Brain microvascular endothelial cell (primary cell): ENCODE results near the gene SLC35G1.

ENCODE experiments used
- DNase-seq: peaks from one replicate; pipeline ENCODE4 v3.0.0-alpha.2; 2020
- H3K27ac ChIP-seq: fragments of 250-450 bp; sonication (Bioruptor Pico); 2 replicates; pipeline ENCODE4 v1.5.1; 2020; ENCODE audit warnings: mild to moderate bottlenecking, moderate library complexity
- H3K27me3 ChIP-seq: fragments of 250-450 bp; sonication (Bioruptor Pico); replicated peaks from 2 replicates; pipeline ENCODE4 v1.5.1; 2020; ENCODE audit warnings: mild to moderate bottlenecking
- H3K36me3 ChIP-seq: fragments of 250-450 bp; sonication (Bioruptor Pico); replicated peaks from 2 replicates; pipeline ENCODE4 v1.5.1; 2020; ENCODE audit warnings: mild to moderate bottlenecking
- H3K4me3 ChIP-seq: 2 replicates; pipeline ENCODE4 v1.5.1; 2011; ENCODE audit warnings: low read depth, mild to moderate bottlenecking, control low read depth, low read length, moderate library complexity
- in situ Hi-C: cut with HindIII; loops from 2 replicates; pipeline ENCODE4 v1.10.0; 2017; ENCODE audit warnings: low sequenced_read_pairs, low pct_ligation_motif_present
- TF ChIP-seq, protein P1 (sequence below): IDR thresholded peaks from 2 replicates; pipeline ENCODE4 v1.5.1; 2011; ENCODE audit warnings: low read depth, mild to moderate bottlenecking, moderate library complexity, low read length, control low read depth, inconsistent platforms; ENCODE audit errors: missing control alignments

SLC35G1 gene

DNA sequence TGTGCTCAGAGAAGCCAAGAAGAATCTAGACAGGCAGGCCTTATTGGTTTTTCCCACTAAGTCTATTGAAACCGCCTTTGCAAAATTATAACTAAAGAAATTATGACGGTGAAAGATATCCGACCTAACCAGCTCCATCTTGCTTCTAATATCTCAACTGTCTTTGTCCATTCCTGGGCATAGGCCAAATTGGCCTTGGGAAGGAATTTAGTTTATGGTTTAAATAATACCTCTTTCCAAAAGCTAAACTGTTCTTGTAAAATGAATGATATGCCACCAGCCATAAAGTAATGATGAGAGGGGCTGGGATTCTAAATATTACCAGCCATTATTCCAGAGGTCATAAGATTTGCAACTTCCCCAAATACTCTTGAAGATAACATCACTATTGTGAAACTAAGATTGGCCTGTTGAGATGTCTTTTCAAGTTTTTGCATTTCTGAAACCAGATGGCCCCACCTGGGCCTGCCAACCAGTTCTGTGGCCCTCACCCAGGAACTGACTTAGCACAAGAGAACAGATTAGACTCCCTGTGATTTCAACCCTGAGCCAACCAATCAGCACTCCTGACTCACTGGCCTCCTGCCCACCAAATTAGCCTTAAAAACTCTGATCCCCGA is 41.2 kb upstream of the SLC35G1 start:
- TF ChIP-seq, protein P1, sequence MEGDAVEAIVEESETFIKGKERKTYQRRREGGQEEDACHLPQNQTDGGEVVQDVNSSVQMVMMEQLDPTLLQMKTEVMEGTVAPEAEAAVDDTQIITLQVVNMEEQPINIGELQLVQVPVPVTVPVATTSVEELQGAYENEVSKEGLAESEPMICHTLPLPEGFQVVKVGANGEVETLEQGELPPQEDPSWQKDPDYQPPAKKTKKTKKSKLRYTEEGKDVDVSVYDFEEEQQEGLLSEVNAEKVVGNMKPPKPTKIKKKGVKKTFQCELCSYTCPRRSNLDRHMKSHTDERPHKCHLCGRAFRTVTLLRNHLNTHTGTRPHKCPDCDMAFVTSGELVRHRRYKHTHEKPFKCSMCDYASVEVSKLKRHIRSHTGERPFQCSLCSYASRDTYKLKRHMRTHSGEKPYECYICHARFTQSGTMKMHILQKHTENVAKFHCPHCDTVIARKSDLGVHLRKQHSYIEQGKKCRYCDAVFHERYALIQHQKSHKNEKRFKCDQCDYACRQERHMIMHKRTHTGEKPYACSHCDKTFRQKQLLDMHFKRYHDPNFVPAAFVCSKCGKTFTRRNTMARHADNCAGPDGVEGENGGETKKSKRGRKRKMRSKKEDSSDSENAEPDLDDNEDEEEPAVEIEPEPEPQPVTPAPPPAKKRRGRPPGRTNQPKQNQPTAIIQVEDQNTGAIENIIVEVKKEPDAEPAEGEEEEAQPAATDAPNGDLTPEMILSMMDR: no peak
- Histone ChIP-seq H3K27me3 (peaks cover 2% of the 10 kb centered on the region), H3K27ac (no peak overlapping the region), H3K36me3 (no peaks in the 10 kb centered on the region), H3K4me3 (no peak overlapping the region)
- in situ Hi-C loops: no loop called here
- DNase-seq: no peak

DNA sequence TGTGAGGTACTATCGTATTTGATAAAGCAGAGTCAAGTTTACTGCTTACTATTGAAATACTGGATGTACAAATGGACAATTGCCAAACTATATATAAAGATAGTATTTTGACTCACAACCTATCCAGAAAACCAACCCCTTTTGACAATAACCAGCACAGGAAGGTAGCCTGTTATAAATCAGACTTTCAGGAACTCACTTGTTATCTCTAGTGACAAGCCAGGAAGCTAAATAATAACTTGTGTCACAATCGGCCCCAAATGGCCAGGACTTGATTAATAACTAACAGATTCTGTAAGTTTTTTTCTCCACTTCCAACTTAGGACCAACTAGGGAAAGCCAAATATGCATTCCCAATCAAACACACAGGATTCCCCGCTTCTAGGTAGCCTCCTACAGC is 38.8 kb upstream of the SLC35G1 start:
- in situ Hi-C loops: no loop called here
- H3K36me3 ChIP-seq: no peaks in the 10 kb centered on the region
- TF ChIP-seq, protein P1: no peak
- H3K27me3 ChIP-seq: no peaks in the 10 kb centered on the region
- no peak overlapping the region for H3K27ac ChIP-seq
- DNase-seq: no peak
- H3K4me3 ChIP-seq: no peak overlapping the region

- Histone ChIP-seq H3K4me3 (no peak overlapping the region), H3K36me3 (no peaks in the 10 kb centered on the region), H3K27me3 (no peaks in the 10 kb centered on the region), H3K27ac (no peak overlapping the region)
- in situ Hi-C loops: no loop called here
- TF ChIP-seq, protein P1: no peak
- DNase-seq: no peak
Measured at GRCh38 chr10:93856349-93857145, 37.2 kb upstream of the SLC35G1 start.

DNA sequence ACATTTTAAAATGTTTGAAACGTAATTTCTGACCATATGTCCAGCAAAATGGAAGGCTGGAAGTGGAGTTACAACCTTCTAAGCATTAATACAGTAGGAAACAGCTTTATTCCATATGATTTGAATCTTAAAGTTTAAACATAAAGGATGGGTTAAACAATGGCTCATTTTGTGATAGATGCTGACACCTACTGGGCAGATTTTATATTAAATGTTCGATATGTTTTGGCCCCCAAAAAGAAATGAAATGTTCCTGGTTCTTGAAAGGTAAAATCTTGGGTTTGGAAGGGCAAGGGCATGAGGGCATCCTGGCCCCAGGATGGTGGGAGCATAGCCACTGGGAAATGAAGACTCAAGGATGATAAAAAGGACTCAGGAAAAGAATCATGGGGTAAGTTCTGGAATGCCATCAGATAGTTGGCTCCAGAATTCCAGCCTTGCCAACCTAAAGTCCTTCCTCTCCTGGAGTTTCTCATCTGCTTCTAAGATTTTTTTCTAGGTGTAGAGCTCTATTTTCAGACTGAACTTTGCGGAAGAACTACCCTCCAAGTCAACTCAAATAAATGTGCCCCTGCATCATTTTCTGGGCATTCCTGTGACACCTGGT is 34.6 kb upstream of the SLC35G1 start:
- DNase-seq: no peak
- Histone ChIP-seq H3K36me3 (no peaks in the 10 kb centered on the region), H3K27ac (no peak overlapping the region), H3K27me3 (no peaks in the 10 kb centered on the region), H3K4me3 (no peak overlapping the region)
- TF ChIP-seq, protein P1: peak; percentile 36
- in situ Hi-C loops: no loop called here

GRCh38 chr10:93861825-93862224 is 32.0 kb upstream of the SLC35G1 start:
- Histone ChIP-seq H3K4me3 (no peak overlapping the region), H3K27ac (no peak overlapping the region), H3K27me3 (no peaks in the 10 kb centered on the region), H3K36me3 (no peaks in the 10 kb centered on the region)
- TF ChIP-seq, protein P1: no peak
- DNase-seq: no peak
- in situ Hi-C loops: no loop called here
